GM23248 (cell line): Measurements from ENCODE around the gene HNF1B. TPM values are rescaled to one million over a fixed set of nuclear protein-coding genes. Genes with fewer than 3 reads are reported as not detected.

Source experiments
- DNase-seq: peaks from one replicate; pipeline ENCODE4 v3.0.0-alpha.2; 2015
- H2AFZ ChIP-seq: fragments of 200-600 bp; sonication (generic); 2 replicates; pipeline ENCODE4 v1.6.1; 2016; ENCODE audit warnings: antibody characterized with exemption
- H3F3A ChIP-seq: fragments of 200-600 bp; sonication (generic); 2 replicates; pipeline ENCODE4 v1.6.1; 2016; ENCODE audit warnings: mild to moderate bottlenecking, antibody characterized with exemption, mixed run types; ENCODE audit not compliant: insufficient read depth
- H3K27ac ChIP-seq: fragments of 200-600 bp; sonication (generic); 2 replicates; pipeline ENCODE4 v1.5.1; 2016; ENCODE audit warnings: mild to moderate bottlenecking
- H3K27me3 ChIP-seq: fragments of 200-600 bp; sonication (generic); replicated peaks from 2 replicates; pipeline ENCODE4 v1.6.1; 2016; ENCODE audit warnings: mild to moderate bottlenecking; ENCODE audit not compliant: insufficient read depth
- H3K36me3 ChIP-seq: fragments of 200-600 bp; sonication (generic); 2 replicates; pipeline ENCODE4 v1.6.1; 2016; ENCODE audit warnings: low read depth, mild to moderate bottlenecking
- H3K4me1 ChIP-seq: fragments of 200-600 bp; sonication (generic); 2 replicates; pipeline ENCODE4 v1.6.1; 2016; ENCODE audit warnings: mild to moderate bottlenecking; ENCODE audit not compliant: insufficient read depth
- H3K4me2 ChIP-seq: fragments of 200-600 bp; sonication (generic); one replicate; pipeline ENCODE4 v1.6.1; 2016; ENCODE audit warnings: mild to moderate bottlenecking; ENCODE audit not compliant: unreplicated experiment
- H3K4me3 ChIP-seq: fragments of 200-600 bp; sonication (generic); 2 replicates; pipeline ENCODE4 v1.5.1; 2016; ENCODE audit warnings: mild to moderate bottlenecking
- H3K79me2 ChIP-seq: fragments of 200-600 bp; sonication (generic); 2 replicates; pipeline ENCODE4 v1.6.1; 2016; ENCODE audit warnings: mild to moderate bottlenecking; ENCODE audit not compliant: insufficient read depth
- H3K9ac ChIP-seq: fragments of 200-600 bp; sonication (generic); 2 replicates; pipeline ENCODE4 v1.6.1; 2016; ENCODE audit warnings: mild to moderate bottlenecking
- H3K9me2 ChIP-seq: fragments of 200-600 bp; sonication (generic); 2 replicates; pipeline ENCODE4 v1.6.1; 2016; ENCODE audit warnings: mixed run types, mild to moderate bottlenecking, moderate library complexity; ENCODE audit not compliant: insufficient read depth
- H3K9me3 ChIP-seq: fragments of 200-600 bp; sonication (generic); one replicate; pipeline ENCODE4 v1.6.1; 2017; ENCODE audit warnings: low read depth
- H4K20me1 ChIP-seq: fragments of 200-600 bp; sonication (generic); 2 replicates; pipeline ENCODE4 v1.6.0; 2016; ENCODE audit not compliant: insufficient read depth
- EZH2 ChIP-seq: fragments of 200-600 bp; sonication (generic); IDR thresholded peaks from 2 replicates; pipeline ENCODE4 v1.6.1; 2018; ENCODE audit warnings: antibody characterized with exemption, mild to moderate bottlenecking; ENCODE audit not compliant: insufficient read depth, poor library complexity, severe bottlenecking
- EZH2phosphoT487 ChIP-seq: fragments of 200-600 bp; sonication (generic); IDR thresholded peaks from 2 replicates; pipeline ENCODE4 v1.6.1; 2018; ENCODE audit warnings: antibody characterized with exemption, moderate library complexity, mild to moderate bottlenecking, low read depth; ENCODE audit not compliant: insufficient read depth
- WGBS, 2 experiments: methylation state at CpG; one replicate each; pipeline ENCODE4 v1.1.6; 2015 to 2017; ENCODE audit warnings: low lambda C conversion rate in 2 of 2, low coverage in 1 of 2; ENCODE audit errors: missing lambda C conversion rate in 2 of 2; 5-methylcytosine and 5-hydroxymethylcytosine counted together
- in situ Hi-C: fragments of 300-500 bp; cut with MboI; formaldehyde crosslinking; loops from 2 replicates; pipeline ENCODE4 v1.15.0; 2020
- polyA plus RNA-seq: library from polyadenylated mRNA; unstranded; fragments of >200 nt; fragmentation: Nextera tagmentation; extraction: Ambion mirVana; gene quantifications from 2 replicates; pipeline ENCODE4 v1.2.1, GENCODE V29; 2016
- total RNA-seq: library from RNA; depleted of rRNA; stranded (reverse); fragments of >200 nt; shearing (Covaris generic); gene quantifications from 2 replicates; pipeline ENCODE4 v1.2.3, GENCODE V29; 2014

Gene HNF1B
- total and polyA plus RNA-seq, 2 experiments from 2014 or later = not detected

GRCh38 chr17:37740915-37741314 is 3.9 kb downstream of the HNF1B start:
- H3K36me3 ChIP-seq = no peaks in the 10 kb centered on the region
- no peaks in the 10 kb centered on the region for H3K79me2 ChIP-seq
- no peak overlapping the region for H3K4me2 ChIP-seq
- H3K9me3 ChIP-seq = no peaks in the 10 kb centered on the region
- WGBS, 2 experiments = 4 to 14% methylated on average over 4 of the region's 4 CpGs
- peaks cover 90% of the 10 kb centered on the region for H3K27me3 ChIP-seq
- no peaks in the 10 kb centered on the region for H4K20me1 ChIP-seq
- in situ Hi-C loops = no loop called here
- no peak overlapping the region for H2AFZ ChIP-seq
- TF ChIP-seq EZH2 (peak; percentile 47), EZH2phosphoT487 (peak; percentile 17; the same call in 1 of the 2 replicates)
- DNase-seq = no peak
- H3F3A ChIP-seq = no peaks in the 10 kb centered on the region
- no peaks in the 10 kb centered on the region for H3K4me1 ChIP-seq
- no peak overlapping the region for H3K27ac ChIP-seq
- no peak overlapping the region for H3K9ac ChIP-seq
- H3K9me2 ChIP-seq = no peaks in the 10 kb centered on the region
- H3K4me3 ChIP-seq = no peak overlapping the region

- Histone ChIP-seq H3K4me1 (no peaks in the 10 kb centered on the region), H3K36me3 (no peaks in the 10 kb centered on the region), H3K9me3 (no peaks in the 10 kb centered on the region), H4K20me1 (no peaks in the 10 kb centered on the region), H3K27me3 (peaks cover 86% of the 10 kb centered on the region), H3K9me2 (no peaks in the 10 kb centered on the region), H3F3A (no peaks in the 10 kb centered on the region), H3K79me2 (no peaks in the 10 kb centered on the region), H3K27ac (no peak overlapping the region), H2AFZ (no peak overlapping the region), H3K4me2 (no peak overlapping the region), H3K4me3 (no peak overlapping the region), H3K9ac (no peak overlapping the region)
- WGBS, 2 experiments = 2 to 12% methylated on average over 2 of the region's 2 CpGs
- TF ChIP-seq EZH2phosphoT487 (no peak), EZH2 (no peak)
- peak; percentile 56 for DNase-seq
- in situ Hi-C loops = no loop called here
These were observed 6.9 kb downstream of the HNF1B start for GRCh38 chr17:37737971-37738370.

GRCh38 chr17:37737081-37737480 is 7.8 kb downstream of the HNF1B start:
- Histone ChIP-seq H3K36me3 (no peaks in the 10 kb centered on the region), H3K27ac (no peak overlapping the region), H3K9me2 (no peaks in the 10 kb centered on the region), H3K4me2 (no peak overlapping the region), H3K27me3 (peaks cover 78% of the 10 kb centered on the region), H3K9ac (no peak overlapping the region), H3K4me3 (no peak overlapping the region), H2AFZ (no peak overlapping the region), H3K4me1 (no peaks in the 10 kb centered on the region), H3F3A (no peaks in the 10 kb centered on the region), H4K20me1 (no peaks in the 10 kb centered on the region), H3K9me3 (no peaks in the 10 kb centered on the region), H3K79me2 (no peaks in the 10 kb centered on the region)
- in situ Hi-C loops = no loop called here
- DNase-seq = peak; percentile 29
- 6 to 16% methylated on average over 1 of the region's 1 CpG for WGBS, 2 experiments
- no peak for TF ChIP-seq EZH2phosphoT487
- TF ChIP-seq EZH2 = no peak

- no peak overlapping the region for H3K27ac ChIP-seq
- H3K9ac ChIP-seq = no peak overlapping the region
- no peaks in the 10 kb centered on the region for H3K36me3 ChIP-seq
- no peaks in the 10 kb centered on the region for H4K20me1 ChIP-seq
- no peaks in the 10 kb centered on the region for H3K4me1 ChIP-seq
- no peak overlapping the region for H3K4me2 ChIP-seq
- TF ChIP-seq EZH2phosphoT487 (no peak), EZH2 (no peak)
- WGBS, 2 experiments = 44 to 53% methylated on average over 6 of the region's 6 CpGs
- no peaks in the 10 kb centered on the region for H3K9me2 ChIP-seq
- in situ Hi-C loops = no loop called here
- no peaks in the 10 kb centered on the region for H3F3A ChIP-seq
- no peak overlapping the region for H3K4me3 ChIP-seq
- H3K9me3 ChIP-seq = no peaks in the 10 kb centered on the region
- H3K79me2 ChIP-seq = no peaks in the 10 kb centered on the region
- DNase-seq = no peak
- H2AFZ ChIP-seq = no peak overlapping the region
- H3K27me3 ChIP-seq = peaks cover 72% of the 10 kb centered on the region
These were observed 8.4 kb downstream of the HNF1B start for GRCh38 chr17:37736428-37736827.

- no peak for DNase-seq
- H3K4me3 ChIP-seq = no peak overlapping the region
- TF ChIP-seq EZH2 = no peak
- H3K9me2 ChIP-seq = no peaks in the 10 kb centered on the region
- H3K79me2 ChIP-seq = no peaks in the 10 kb centered on the region
- H3F3A ChIP-seq = no peaks in the 10 kb centered on the region
- H3K36me3 ChIP-seq = no peaks in the 10 kb centered on the region
- no peaks in the 10 kb centered on the region for H4K20me1 ChIP-seq
- no peak overlapping the region for H3K9ac ChIP-seq
- no peaks in the 10 kb centered on the region for H3K4me1 ChIP-seq
- H2AFZ ChIP-seq = no peak overlapping the region
- H3K27me3 ChIP-seq = peaks cover 59% of the 10 kb centered on the region
- no peak overlapping the region for H3K27ac ChIP-seq
- H3K9me3 ChIP-seq = no peaks in the 10 kb centered on the region
- H3K4me2 ChIP-seq = no peak overlapping the region
- WGBS, 2 experiments = 11 to 20% methylated on average over 4 of the region's 4 CpGs
- in situ Hi-C loops = no loop called here
These were observed 9.7 kb downstream of the HNF1B start for GRCh38 chr17:37735165-37735564.
